GM21723 (cell line): ENCODE measurements around the gene IL4R.
A peak's percentile ranks its signal among the peaks of the same experiment; 100 is the strongest.
"Not testable (repeated sequence)": the region's sequence is repeated elsewhere in the genome, so short reads cannot be mapped to it uniquely, and the experiment has no call there.

Experiments used
- ATAC-seq: cut with Tn5 transposase; IDR thresholded peaks from one replicate; pipeline ENCODE4 v1.9.1; 2021; ENCODE audit warnings: mild to moderate bottlenecking, moderate library complexity; ENCODE audit not compliant: unreplicated experiment

Gene IL4R

GRCh38 chr16:27313422-27314160, at the start of gene IL4R:
TSS of gene IL4R (plus strand) at chr16:27313974. CDS start at chr16:27340204, 26,230 bp downstream.
- peak; percentile 65 for ATAC-seq

GRCh38 chr16:27264151-27264550, 49.6 kb upstream of the IL4R start:
- ATAC-seq: no peak

- ATAC-seq: no peak
Measured at GRCh38 chr16:27265982-27266381, 47.8 kb upstream of the IL4R start.

- no peak for ATAC-seq
Measured at GRCh38 chr16:27267037-27267677, 46.6 kb upstream of the IL4R start.

GRCh38 chr16:27268376-27269299, 45.1 kb upstream of the IL4R start, which contains the start of gene NSMCE1:
TSS of gene NSMCE1 (minus strand) at chr16:27268772. CDS start at chr16:27257570, 11,202 bp downstream.
- peak; percentile 91 for ATAC-seq

GRCh38 chr16:27269300-27270150, 44.2 kb upstream of the IL4R start:
- no peak for ATAC-seq

- ATAC-seq: no peak
Measured at GRCh38 chr16:27270349-27270748, 43.4 kb upstream of the IL4R start.

- no peak for ATAC-seq
Measured at GRCh38 chr16:27272076-27272475, 41.7 kb upstream of the IL4R start.

GRCh38 chr16:27272697-27273096, 41.1 kb upstream of the IL4R start:
- not testable (repeated sequence) for ATAC-seq

- no peak for ATAC-seq
Measured at GRCh38 chr16:27273330-27273669, 40.5 kb upstream of the IL4R start.

- no peak for ATAC-seq
Measured at GRCh38 chr16:27273670-27274423, 39.9 kb upstream of the IL4R start.

- not testable (repeated sequence) for ATAC-seq
Measured at GRCh38 chr16:27274424-27274874, 39.3 kb upstream of the IL4R start.

- no peak for ATAC-seq
Measured at GRCh38 chr16:27275394-27275793, 38.4 kb upstream of the IL4R start.

- no peak for ATAC-seq
Measured at GRCh38 chr16:27281243-27281642, 32.5 kb upstream of the IL4R start.

GRCh38 chr16:27284865-27285675, 28.7 kb upstream of the IL4R start:
- ATAC-seq: no peak

GRCh38 chr16:27285676-27286196, 28.0 kb upstream of the IL4R start:
- no peak for ATAC-seq

GRCh38 chr16:27286451-27286850, 27.3 kb upstream of the IL4R start:
- no peak for ATAC-seq

GRCh38 chr16:27287051-27287811, 26.5 kb upstream of the IL4R start:
- no peak for ATAC-seq
